H9 (cell line): Measurements from ENCODE around the gene SPOP. TPM values are rescaled to one million over a fixed set of nuclear protein-coding genes. Genes with fewer than 3 reads are reported as not detected.

Experiments used
- DNase-seq: peaks from one replicate; pipeline ENCODE4 v3.0.0-alpha.2; 2017
- H2AFZ ChIP-seq: one replicate; pipeline ENCODE4 v1.6.1; 2013; ENCODE audit warnings: mild to moderate bottlenecking, low read length, control low read depth, moderate library complexity
- H2AK5ac ChIP-seq: 2 replicates; pipeline ENCODE4 v1.6.1; 2013; ENCODE audit warnings: low read length, control low read depth, mixed read lengths; ENCODE audit not compliant: insufficient read length
- H2BK120ac ChIP-seq: one replicate; pipeline ENCODE4 v1.6.1; 2013; ENCODE audit warnings: low read depth, mild to moderate bottlenecking, low read length, control low read depth, inconsistent platforms; ENCODE audit not compliant: poor library complexity, severe bottlenecking
- H2BK12ac ChIP-seq: 2 replicates; pipeline ENCODE4 v1.6.1; 2013; ENCODE audit warnings: low read length, control low read depth, mixed read lengths, low read depth; ENCODE audit not compliant: insufficient read length
- H2BK15ac ChIP-seq: 2 replicates; pipeline ENCODE4 v1.6.1; 2013; ENCODE audit warnings: low read depth, low read length, control low read depth
- H2BK20ac ChIP-seq: one replicate; pipeline ENCODE4 v1.6.1; 2013; ENCODE audit warnings: low read depth, mild to moderate bottlenecking, low read length, control low read depth, inconsistent platforms; ENCODE audit not compliant: poor library complexity, severe bottlenecking
- H2BK5ac ChIP-seq: 2 replicates; pipeline ENCODE4 v1.6.1; 2013; ENCODE audit warnings: low read length, control low read depth, mixed read lengths; ENCODE audit not compliant: insufficient read length
- H3K14ac ChIP-seq: 2 replicates; pipeline ENCODE4 v1.6.1; 2013; ENCODE audit warnings: low read length, control low read depth; ENCODE audit not compliant: insufficient read depth
- H3K18ac ChIP-seq: 2 replicates; pipeline ENCODE4 v1.6.1; 2013; ENCODE audit warnings: low read depth, mild to moderate bottlenecking, mixed read lengths, low read length, control low read depth; ENCODE audit not compliant: insufficient read length
- H3K23ac ChIP-seq: 2 replicates; pipeline ENCODE4 v1.6.1; 2013; ENCODE audit warnings: low read length, control low read depth, mixed read lengths, low read depth; ENCODE audit not compliant: insufficient read length
- H3K23me2 ChIP-seq: 2 replicates; pipeline ENCODE4 v1.6.1; 2013; ENCODE audit warnings: low read depth, mild to moderate bottlenecking, mixed read lengths, low read length, control low read depth; ENCODE audit not compliant: insufficient read length, poor library complexity, severe bottlenecking
- H3K27ac ChIP-seq: 2 replicates; pipeline ENCODE4 v1.5.1; 2013; ENCODE audit warnings: low read length, control low read depth, mixed read lengths, low read depth; ENCODE audit not compliant: insufficient read length
- H3K27me3 ChIP-seq: 2 replicates; pipeline ENCODE4 v1.6.1; 2013; ENCODE audit warnings: low read length, control low read depth, inconsistent platforms; ENCODE audit not compliant: insufficient read depth
- H3K4ac ChIP-seq: 2 replicates; pipeline ENCODE4 v1.6.1; 2013; ENCODE audit warnings: low read depth, mild to moderate bottlenecking, control low read depth, inconsistent platforms, low read length, moderate library complexity
- H3K4me1 ChIP-seq: 2 replicates; pipeline ENCODE4 v1.6.1; 2013; ENCODE audit warnings: low read length, control low read depth, inconsistent platforms; ENCODE audit not compliant: insufficient read depth
- H3K4me2 ChIP-seq: 2 replicates; pipeline ENCODE4 v1.6.1; 2013; ENCODE audit warnings: low read length, control low read depth, mixed read lengths; ENCODE audit not compliant: insufficient read length, insufficient read depth
- H3K56ac ChIP-seq: 2 replicates; pipeline ENCODE4 v1.6.1; 2013; ENCODE audit warnings: low read depth, mild to moderate bottlenecking, mixed read lengths, low read length, control low read depth; ENCODE audit not compliant: insufficient read length
- H3K79me1 ChIP-seq: 2 replicates; pipeline ENCODE4 v1.6.1; 2013; ENCODE audit warnings: low read depth, mild to moderate bottlenecking, moderate library complexity, low read length, control low read depth, inconsistent platforms; ENCODE audit not compliant: insufficient read depth, poor library complexity, severe bottlenecking
- H3K79me2 ChIP-seq: 2 replicates; pipeline ENCODE4 v1.6.1; 2013; ENCODE audit warnings: low read length, control low read depth, inconsistent platforms; ENCODE audit not compliant: insufficient read depth
- H3K9ac ChIP-seq: 2 replicates; pipeline ENCODE4 v1.6.1; 2013; ENCODE audit warnings: low read length, control low read depth, mixed read lengths; ENCODE audit not compliant: insufficient read length; ENCODE audit errors: extremely low read depth
- H3K9me3 ChIP-seq: one replicate; pipeline ENCODE4 v1.6.1; 2013; ENCODE audit warnings: low read depth, low read length, inconsistent platforms; ENCODE audit not compliant: control insufficient read depth
- H3T11ph ChIP-seq: one replicate; pipeline ENCODE4 v1.6.1; 2013; ENCODE audit warnings: mild to moderate bottlenecking, low read length, control low read depth, inconsistent platforms
- H4K20me1 ChIP-seq: one replicate; pipeline ENCODE4 v1.6.1; 2013; ENCODE audit not compliant: control insufficient read depth, insufficient read length, insufficient read depth
- H4K5ac ChIP-seq: 2 replicates; pipeline ENCODE4 v1.6.1; 2013; ENCODE audit warnings: low read depth, mild to moderate bottlenecking, mixed read lengths, low read length, control low read depth; ENCODE audit not compliant: insufficient read length
- H4K8ac ChIP-seq: replicated peaks from 2 replicates; pipeline ENCODE4 v1.6.1; 2013; ENCODE audit warnings: low read length, control low read depth, mixed read lengths, low read depth; ENCODE audit not compliant: insufficient read length
- H4K91ac ChIP-seq: 2 replicates; pipeline ENCODE4 v1.6.1; 2013; ENCODE audit warnings: low read depth, mild to moderate bottlenecking, moderate library complexity, mixed read lengths, low read length, control low read depth; ENCODE audit not compliant: insufficient read length
- H3K27ac Mint-ChIP-seq, 3 experiments: 2 replicates in 2 of 3; 3 replicates in 1 of 3; pipeline ENCODE4 v1.8.0; 2020 to 2021; ENCODE audit warnings: mixed read lengths in 3 of 3, mild to moderate bottlenecking in 1 of 3, moderate library complexity in 1 of 3
- H3K27me3 Mint-ChIP-seq: 2 replicates; pipeline ENCODE4 v1.8.0; 2021; ENCODE audit warnings: low read depth, mild to moderate bottlenecking, moderate library complexity, mixed read lengths
- H3K36me3 Mint-ChIP-seq, 3 experiments: 2 replicates in 2 of 3; 3 replicates in 1 of 3; pipeline ENCODE4 v1.8.0; 2020 to 2021; ENCODE audit warnings: low read depth in 3 of 3, mixed read lengths in 3 of 3; ENCODE audit not compliant: insufficient read depth in 1 of 3
- H3K4me1 Mint-ChIP-seq, 2 experiments: 2 replicates each; pipeline ENCODE4 v1.8.0; 2020; ENCODE audit warnings: mixed read lengths in 2 of 2
- H3K4me3 Mint-ChIP-seq, 2 experiments: 2 replicates in 1 of 2; 3 replicates in 1 of 2; pipeline ENCODE4 v1.8.0; 2020 to 2021; ENCODE audit warnings: mild to moderate bottlenecking in 2 of 2, mixed read lengths in 2 of 2, moderate library complexity in 1 of 2
- H3K9me3 Mint-ChIP-seq, 2 experiments: 2 replicates in 1 of 2; 3 replicates in 1 of 2; pipeline ENCODE4 v1.8.0; 2020; ENCODE audit warnings: mild to moderate bottlenecking in 2 of 2, mixed read lengths in 2 of 2, moderate library complexity in 1 of 2
- CTCF ChIP-seq: fragments of 200-600 bp; sonication (generic); conservative IDR thresholded peaks from 3 replicates; pipeline ENCODE4 v1.8.0; 2021; ENCODE audit warnings: antibody characterized with exemption, mild to moderate bottlenecking
- WGBS: extraction: QIAGEN DNeasy Blood & Tissue Kit; methylation state at CpG from one replicate; pipeline ENCODE4 v1.1.7; 2013; ENCODE audit warnings: missing lambda C conversion rate, low lambda C conversion rate, mixed read lengths; ENCODE audit not compliant: insufficient read length; ENCODE audit errors: extremely low coverage; 5-methylcytosine and 5-hydroxymethylcytosine counted together
- total RNA-seq: library from RNA; stranded (reverse); gene quantifications from 2 replicates; pipeline ENCODE4 v1.2.1, GENCODE V29; 2021

SPOP gene
- total RNA-seq, 1 experiment from 2014 or later = 33.7 TPM

DNA sequence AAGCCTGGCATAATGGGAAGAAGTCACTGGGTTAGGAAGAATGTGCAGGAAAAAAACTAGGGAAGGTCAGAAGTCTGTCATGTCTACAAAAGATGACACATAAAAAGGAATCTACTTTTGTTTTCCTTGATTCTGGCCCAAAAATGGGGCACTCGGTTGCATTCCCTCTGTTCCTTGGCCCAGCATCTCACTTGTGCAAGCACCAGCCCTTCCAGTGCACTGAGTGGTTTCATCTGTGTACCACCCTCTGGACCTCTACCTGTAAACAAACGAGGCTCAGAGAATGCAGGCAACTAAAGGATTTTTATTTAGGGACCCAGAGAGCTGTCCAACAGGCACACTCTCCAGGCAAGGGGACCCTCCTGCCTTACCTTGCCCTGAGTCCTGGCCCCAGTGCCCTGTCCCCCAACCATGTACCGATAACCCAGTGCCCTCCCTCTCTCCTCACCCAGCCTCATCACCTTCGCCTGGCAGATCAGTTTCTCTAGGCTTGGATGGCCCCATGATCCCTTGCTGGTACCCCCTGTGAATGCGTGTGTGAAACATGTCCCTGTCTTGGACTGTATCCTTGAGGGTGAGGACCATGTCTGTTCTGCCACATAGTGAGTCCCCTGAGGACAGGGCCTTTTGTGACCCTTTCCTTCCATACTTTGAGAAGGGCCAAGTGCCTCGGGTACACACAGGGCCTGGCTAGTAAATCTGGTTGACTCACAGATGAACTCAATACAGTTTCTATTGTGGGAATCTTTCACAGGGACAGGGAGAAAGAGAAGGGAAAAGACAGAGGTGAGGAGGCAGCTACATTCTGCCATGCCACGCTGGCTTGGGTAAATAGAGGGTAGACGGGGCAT, 88.9 kb downstream of the SPOP start:
- H3K4ac ChIP-seq = no peak overlapping the region
- H3K23ac ChIP-seq = no peak overlapping the region
- H3K27ac ChIP-seq = no peak overlapping the region
- no peak overlapping the region for H4K5ac ChIP-seq
- no peaks in the 10 kb centered on the region for H3K79me1 ChIP-seq
- H3K56ac ChIP-seq = no peak overlapping the region
- Mint-ChIP-seq H3K4me3 (no peak overlapping the region), H3K36me3 (0 out of 7 replicates have a peak, but pooled peaks cover 0 to 2% (median 0%) of the 10 kb centered on the region in 3 experiments), H3K27ac (peak overlapping the region in 1 of 3 experiments; percentile 53; a peak in 1 of 7 replicates), H3K27me3 (no peaks in the 10 kb centered on the region), H3K9me3 (no peaks in the 10 kb centered on the region), H3K4me1 (peaks cover 12 to 19% of the 10 kb centered on the region in 2 experiments)
- H3K4me2 ChIP-seq = no peak overlapping the region
- H3T11ph ChIP-seq = no peak overlapping the region
- H2BK12ac ChIP-seq = no peak overlapping the region
- no peaks in the 10 kb centered on the region for H3K27me3 ChIP-seq
- 0 out of 2 replicates have a peak, but pooled peaks cover 3% of the 10 kb centered on the region for H3K4me1 ChIP-seq
- no CpG with 5 or more reads among the region's 8 CpGs for WGBS
- no peak for DNase-seq
- H2AFZ ChIP-seq = no peak overlapping the region
- H2BK15ac ChIP-seq = no peak overlapping the region
- H2BK20ac ChIP-seq = no peak overlapping the region
- H3K9ac ChIP-seq = no peak overlapping the region
- H3K23me2 ChIP-seq = no peaks in the 10 kb centered on the region
- no peak overlapping the region for H3K14ac ChIP-seq
- H2BK5ac ChIP-seq = no peak overlapping the region
- H3K18ac ChIP-seq = no peak overlapping the region
- no peaks in the 10 kb centered on the region for H3K79me2 ChIP-seq
- no peak overlapping the region for H2AK5ac ChIP-seq
- H4K8ac ChIP-seq = no peak overlapping the region
- H2BK120ac ChIP-seq = no peak overlapping the region
- no peak overlapping the region for H4K91ac ChIP-seq
- no peaks in the 10 kb centered on the region for H4K20me1 ChIP-seq
- H3K9me3 ChIP-seq = no peaks in the 10 kb centered on the region
- no peak for TF ChIP-seq CTCF
